IMR-90 (cell line): Measurements from ENCODE around the gene AFAP1L2. TPM values are rescaled to one million over a fixed set of nuclear protein-coding genes. Genes with fewer than 3 reads are reported as not detected.

Source experiments
- ATAC-seq: fragments of 200-7000 bp; cut with Tn5 transposase; 2 replicates; pipeline ENCODE4 v1.9.1; 2020; ENCODE audit warnings: low read depth, mild to moderate bottlenecking, moderate library complexity
- BruUV-seq: library from RNA; stranded (reverse); fragments of 400-500 nt; replicated peaks from 2 replicates; lab custom pipeline; 2021; lab: Mats Ljungman, UMichigan
- CTCF ChIA-PET: fragments of 300-600 bp; formaldehyde crosslinking; extraction: SDS; loops from one replicate; lab custom pipeline; 2021; ENCODE audit warnings: antibody characterized with exemption; lab: Yijun Ruan, JAX
- POLR2A ChIA-PET: fragments of 300-600 bp; sonication (Branson Sonifier 250); formaldehyde crosslinking; loops from one replicate; lab custom pipeline; 2022; ENCODE audit warnings: antibody characterized with exemption; ENCODE audit not compliant: unreplicated experiment; lab: Charles Lee
- DNase-seq: peaks from one replicate; pipeline ENCODE4 v3.0.0; 2013
- H2AFZ ChIP-seq: replicated peaks from 2 replicates; pipeline ENCODE3; 2013; ENCODE audit warnings: low read length, mild to moderate bottlenecking; ENCODE audit not compliant: poor library complexity
- H2AK5ac ChIP-seq: 2 replicates; pipeline ENCODE4 v1.6.1; 2013; ENCODE audit warnings: low read depth, low read length, inconsistent platforms
- H2AK9ac ChIP-seq: replicated peaks from 2 replicates; pipeline ENCODE3; 2013; ENCODE audit warnings: mild to moderate bottlenecking, low read depth, low read length, moderate library complexity; ENCODE audit not compliant: poor library complexity
- H2BK120ac ChIP-seq: 2 replicates; pipeline ENCODE4 v1.6.1; 2013; ENCODE audit warnings: low read depth, low read length, inconsistent platforms
- H2BK15ac ChIP-seq: 3 replicates; pipeline ENCODE4 v1.6.1; 2013; ENCODE audit warnings: low read depth, low read length, inconsistent platforms
- H2BK20ac ChIP-seq: 2 replicates; pipeline ENCODE4 v1.6.1; 2013; ENCODE audit warnings: low read depth, mild to moderate bottlenecking, inconsistent platforms, low read length, moderate library complexity
- H2BK5ac ChIP-seq: 2 replicates; pipeline ENCODE4 v1.6.1; 2013; ENCODE audit warnings: mild to moderate bottlenecking, low read depth, low read length, inconsistent platforms; ENCODE audit not compliant: poor library complexity, severe bottlenecking
- H3K14ac ChIP-seq: replicated peaks from 2 replicates; pipeline ENCODE4 v1.6.1; 2013; ENCODE audit warnings: low read depth, low read length, inconsistent platforms
- H3K18ac ChIP-seq: 2 replicates; pipeline ENCODE4 v1.6.1; 2013; ENCODE audit warnings: low read depth, low read length, control low read depth
- H3K23ac ChIP-seq: 2 replicates; pipeline ENCODE4 v1.6.1; 2013; ENCODE audit warnings: low read depth, low read length, inconsistent platforms
- H3K27ac ChIP-seq: 2 replicates; pipeline ENCODE4 v1.5.1; 2013; ENCODE audit warnings: mild to moderate bottlenecking, control low read depth, low read length; ENCODE audit not compliant: insufficient read depth
- H3K27me3 ChIP-seq: 2 replicates; pipeline ENCODE4 v1.6.1; 2013; ENCODE audit warnings: low read length; ENCODE audit not compliant: control insufficient read depth, insufficient read depth
- H3K36me3 ChIP-seq: 2 replicates; pipeline ENCODE4 v1.6.1; 2013; ENCODE audit warnings: low read length, mixed read lengths; ENCODE audit not compliant: control insufficient read depth, insufficient read depth
- H3K4ac ChIP-seq: 2 replicates; pipeline ENCODE4 v1.6.1; 2013; ENCODE audit warnings: low read depth, low read length, inconsistent platforms
- H3K4me1 ChIP-seq: 2 replicates; pipeline ENCODE4 v1.6.1; 2013; ENCODE audit warnings: low read length, mixed read lengths; ENCODE audit not compliant: control insufficient read depth, insufficient read depth
- H3K4me2 ChIP-seq: 2 replicates; pipeline ENCODE4 v1.6.1; 2013; ENCODE audit warnings: low read depth, mild to moderate bottlenecking, control low read depth, low read length, moderate library complexity
- H3K4me3 ChIP-seq: 2 replicates; pipeline ENCODE4 v1.5.1; 2013; ENCODE audit warnings: low read depth, mild to moderate bottlenecking, control low read depth, low read length, moderate library complexity; ENCODE audit not compliant: insufficient read depth
- H3K56ac ChIP-seq: 2 replicates; pipeline ENCODE4 v1.6.1; 2013; ENCODE audit warnings: low read length, inconsistent platforms; ENCODE audit not compliant: insufficient read depth; ENCODE audit errors: extremely low read depth
- H3K79me1 ChIP-seq, 2 experiments: 2 replicates each; pipeline ENCODE4 v1.6.1; 2013; ENCODE audit warnings: low read length in 2 of 2, inconsistent platforms in 1 of 2, low read depth in 1 of 2
- H3K9ac ChIP-seq: 2 replicates; pipeline ENCODE4 v1.6.1; 2013; ENCODE audit warnings: low read depth, low read length, control low read depth
- H3K9me1 ChIP-seq: 2 replicates; pipeline ENCODE4 v1.6.1; 2013; ENCODE audit warnings: low read length, inconsistent platforms; ENCODE audit not compliant: insufficient read depth
- H3K9me3 ChIP-seq: 2 replicates; pipeline ENCODE4 v1.6.1; 2013; ENCODE audit warnings: low read length; ENCODE audit not compliant: control insufficient read depth, insufficient read depth
- H4K20me1 ChIP-seq: 2 replicates; pipeline ENCODE4 v1.6.1; 2013; ENCODE audit warnings: low read length, inconsistent platforms; ENCODE audit not compliant: insufficient read depth
- H4K5ac ChIP-seq: 2 replicates; pipeline ENCODE4 v1.6.1; 2013; ENCODE audit warnings: mild to moderate bottlenecking, low read depth, low read length, control low read depth
- H4K8ac ChIP-seq, 2 experiments: 2 replicates each; pipeline ENCODE4 v1.6.1; 2013; ENCODE audit warnings: low read depth in 2 of 2, low read length in 2 of 2, control low read depth in 1 of 2, inconsistent platforms in 1 of 2
- H4K91ac ChIP-seq: 2 replicates; pipeline ENCODE4 v1.6.1; 2013; ENCODE audit warnings: low read depth, low read length, inconsistent platforms; ENCODE audit not compliant: insufficient read depth
- BHLHE40 ChIP-seq: fragments of 150-350 bp; IDR thresholded peaks from 2 replicates; pipeline ENCODE4 v1.6.1; 2016; ENCODE audit warnings: mild to moderate bottlenecking, low read depth, low read length
- CEBPB ChIP-seq: IDR thresholded peaks from 2 replicates; pipeline ENCODE4 v1.6.1; 2012; ENCODE audit warnings: low read depth, low read length, improper control_type of control experiment
- CHD1 ChIP-seq: IDR thresholded peaks from 2 replicates; pipeline ENCODE4 v1.6.1; 2012; ENCODE audit warnings: low read depth, low read length, improper control_type of control experiment
- MAFK ChIP-seq: IDR thresholded peaks from 2 replicates; pipeline ENCODE4 v1.6.1; 2012; ENCODE audit warnings: low read depth, low read length, improper control_type of control experiment
- MAZ ChIP-seq: IDR thresholded peaks from 2 replicates; pipeline ENCODE4 v1.6.1; 2012; ENCODE audit warnings: low read depth, mild to moderate bottlenecking, low read length, improper control_type of control experiment, moderate library complexity, borderline replicate concordance
- MXI1 ChIP-seq: IDR thresholded peaks from 2 replicates; pipeline ENCODE4 v1.6.1; 2012; ENCODE audit warnings: low read depth, mild to moderate bottlenecking, low read length, moderate library complexity, borderline replicate concordance
- NFE2L2 ChIP-seq: fragments of 150-350 bp; IDR thresholded peaks from 2 replicates; pipeline ENCODE4 v1.6.1; 2016; ENCODE audit warnings: low read depth, mild to moderate bottlenecking, low read length
- POLR2A ChIP-seq: IDR thresholded peaks from 2 replicates; pipeline ENCODE4 v1.6.1; 2012; ENCODE audit warnings: mild to moderate bottlenecking, low read depth, low read length
- RAD21 ChIP-seq: IDR thresholded peaks from 2 replicates; pipeline ENCODE4 v1.6.1; 2012; ENCODE audit warnings: low read length, improper control_type of control experiment
- RFX5 ChIP-seq: IDR thresholded peaks from 2 replicates; pipeline ENCODE4 v1.8.0; 2012; ENCODE audit warnings: low read depth, mild to moderate bottlenecking, low read length, moderate library complexity
- SMC3 ChIP-seq: fragments of 150-350 bp; IDR thresholded peaks from 2 replicates; pipeline ENCODE4 v1.6.1; 2016; ENCODE audit warnings: low read depth, mild to moderate bottlenecking, antibody characterized with exemption, low read length, moderate library complexity
- USF2 ChIP-seq: fragments of 150-350 bp; IDR thresholded peaks from 2 replicates; pipeline ENCODE4 v1.6.1; 2017; ENCODE audit warnings: mild to moderate bottlenecking, antibody characterized with exemption, low read length, low read depth
- WGBS, 2 experiments: methylation state at CpG; one replicate each; pipeline versions ENCODE4 v1.1.5 to v1.1.7; 2013; ENCODE audit warnings: missing lambda C conversion rate in 2 of 2; ENCODE audit not compliant: insufficient read length in 1 of 2; ENCODE audit errors: extremely low coverage in 2 of 2; 5-methylcytosine and 5-hydroxymethylcytosine counted together
- dilution Hi-C: fragments of 300-500 bp; cut with HindIII; formaldehyde crosslinking; loops from one replicate; pipeline ENCODE4 v1.14.3; 2018; ENCODE audit warnings: low sequenced_read_pairs; ENCODE audit not compliant: unreplicated experiment
- in situ Hi-C: fragments of 300-500 bp; cut with MboI; formaldehyde crosslinking; loops from 3 replicates; pipeline ENCODE4 v1.14.3; 2019; ENCODE audit warnings: low sequenced_read_pairs, inconsistent platforms, mixed read lengths
- intact Hi-C: fragments of 100-400 bp; cut with micrococcal nuclease; formaldehyde crosslinking; loops from 2 replicates; pipeline ENCODE4 v1.10.0; 2022
- polyA plus RNA-seq, 3 experiments: library from polyadenylated mRNA; depleted of rRNA; stranded (reverse); fragments of >200 nt; gene quantifications; 2 replicates each; pipeline ENCODE4 v1.2.3, GENCODE V29; 2012; ENCODE audit warnings: low replicate concordance in 1 of 3
- total RNA-seq: library from RNA; depleted of rRNA; stranded (reverse); fragments of >200 nt; gene quantifications from 2 replicates; pipeline ENCODE4 v1.2.3, GENCODE V29; 2012
- TF ChIP-seq, protein P1 (sequence below): fragments of 150-350 bp; IDR thresholded peaks from 2 replicates; pipeline ENCODE4 v1.6.1; 2016; ENCODE audit warnings: low read depth, mild to moderate bottlenecking, low read length, moderate library complexity, borderline replicate concordance
- TF ChIP-seq, protein P2 (sequence below): conservative IDR thresholded peaks from 2 replicates; pipeline ENCODE4 v1.5.1; 2012; ENCODE audit warnings: mild to moderate bottlenecking, low read depth, low read length, improper control_type of control experiment

Gene AFAP1L2
- total and polyA plus RNA-seq, 2 of the 4 experiments (the other 2 are of a cell fraction), result under 0.01 to 0.10 TPM

GRCh38 chr10:114332301-114333192 is 71.8 kb downstream of the AFAP1L2 start:
- H3K4me1 ChIP-seq, result no peaks in the 10 kb centered on the region
- WGBS, 2 experiments, result no CpG with 5 or more reads among the region's 14 CpGs
- no peak overlapping the region for H3K23ac ChIP-seq
- H2BK120ac ChIP-seq, result no peak overlapping the region
- ATAC-seq, result no peak
- dilution Hi-C loops, result no loop called here
- no peak overlapping the region for H2BK15ac ChIP-seq
- H3K36me3 ChIP-seq, result no peaks in the 10 kb centered on the region
- CTCF ChIA-PET, result no interaction called here
- no peak overlapping the region for H4K5ac ChIP-seq
- no peak overlapping the region for H3K4ac ChIP-seq
- H3K9me3 ChIP-seq, result no peaks in the 10 kb centered on the region
- no peak overlapping the region for H3K4me3 ChIP-seq
- no TSS peak for BruUV-seq
- no peak for TF ChIP-seq MAFK
- no peak for TF ChIP-seq RAD21
- no peak for TF ChIP-seq RFX5
- TF ChIP-seq POLR2A, result no peak
- TF ChIP-seq, protein P1, sequence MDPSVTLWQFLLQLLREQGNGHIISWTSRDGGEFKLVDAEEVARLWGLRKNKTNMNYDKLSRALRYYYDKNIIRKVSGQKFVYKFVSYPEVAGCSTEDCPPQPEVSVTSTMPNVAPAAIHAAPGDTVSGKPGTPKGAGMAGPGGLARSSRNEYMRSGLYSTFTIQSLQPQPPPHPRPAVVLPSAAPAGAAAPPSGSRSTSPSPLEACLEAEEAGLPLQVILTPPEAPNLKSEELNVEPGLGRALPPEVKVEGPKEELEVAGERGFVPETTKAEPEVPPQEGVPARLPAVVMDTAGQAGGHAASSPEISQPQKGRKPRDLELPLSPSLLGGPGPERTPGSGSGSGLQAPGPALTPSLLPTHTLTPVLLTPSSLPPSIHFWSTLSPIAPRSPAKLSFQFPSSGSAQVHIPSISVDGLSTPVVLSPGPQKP, result no peak
- no peak for TF ChIP-seq USF2
- TF ChIP-seq BHLHE40, result no peak
- no peak for TF ChIP-seq MXI1
- TF ChIP-seq CEBPB, result no peak
- TF ChIP-seq MAZ, result no peak
- no peak for TF ChIP-seq CHD1
- no peak for TF ChIP-seq NFE2L2
- TF ChIP-seq, protein P2, sequence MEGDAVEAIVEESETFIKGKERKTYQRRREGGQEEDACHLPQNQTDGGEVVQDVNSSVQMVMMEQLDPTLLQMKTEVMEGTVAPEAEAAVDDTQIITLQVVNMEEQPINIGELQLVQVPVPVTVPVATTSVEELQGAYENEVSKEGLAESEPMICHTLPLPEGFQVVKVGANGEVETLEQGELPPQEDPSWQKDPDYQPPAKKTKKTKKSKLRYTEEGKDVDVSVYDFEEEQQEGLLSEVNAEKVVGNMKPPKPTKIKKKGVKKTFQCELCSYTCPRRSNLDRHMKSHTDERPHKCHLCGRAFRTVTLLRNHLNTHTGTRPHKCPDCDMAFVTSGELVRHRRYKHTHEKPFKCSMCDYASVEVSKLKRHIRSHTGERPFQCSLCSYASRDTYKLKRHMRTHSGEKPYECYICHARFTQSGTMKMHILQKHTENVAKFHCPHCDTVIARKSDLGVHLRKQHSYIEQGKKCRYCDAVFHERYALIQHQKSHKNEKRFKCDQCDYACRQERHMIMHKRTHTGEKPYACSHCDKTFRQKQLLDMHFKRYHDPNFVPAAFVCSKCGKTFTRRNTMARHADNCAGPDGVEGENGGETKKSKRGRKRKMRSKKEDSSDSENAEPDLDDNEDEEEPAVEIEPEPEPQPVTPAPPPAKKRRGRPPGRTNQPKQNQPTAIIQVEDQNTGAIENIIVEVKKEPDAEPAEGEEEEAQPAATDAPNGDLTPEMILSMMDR, result no peak
- no peak for TF ChIP-seq SMC3
- in situ Hi-C loops, result no loop called here
- H3K4me2 ChIP-seq, result no peak overlapping the region
- no peaks in the 10 kb centered on the region for H3K9me1 ChIP-seq
- no peak overlapping the region for H3K9ac ChIP-seq
- H4K20me1 ChIP-seq, result no peaks in the 10 kb centered on the region
- no peak overlapping the region for H3K18ac ChIP-seq
- H4K91ac ChIP-seq, result no peak overlapping the region
- no peak overlapping the region for H3K27ac ChIP-seq
- no peaks in the 10 kb centered on the region for H3K79me1 ChIP-seq
- H3K56ac ChIP-seq, result no peak overlapping the region
- no peak overlapping the region for H4K8ac ChIP-seq
- POLR2A ChIA-PET, result no interaction called here
- no peak overlapping the region for H2AFZ ChIP-seq
- intact Hi-C loops, result no loop called here
- H2BK5ac ChIP-seq, result no peak overlapping the region
- H2AK5ac ChIP-seq, result no peak overlapping the region
- H3K27me3 ChIP-seq, result peaks cover 39% of the 10 kb centered on the region
- no peak overlapping the region for H3K14ac ChIP-seq
- DNase-seq, result no peak
- H2AK9ac ChIP-seq, result no peak overlapping the region
- no peak overlapping the region for H2BK20ac ChIP-seq
